GM12892 (cell line): ENCODE results near the gene TMEM63A.

ENCODE experiments used
- POLR2A ChIP-seq: IDR thresholded peaks from 2 replicates; pipeline ENCODE4 v1.6.1; 2011; ENCODE audit warnings: low read depth, low read length, control low read depth
- POLR2AphosphoS5 ChIP-seq: IDR thresholded peaks from 2 replicates; pipeline ENCODE4 v1.6.1; 2011; ENCODE audit warnings: low read depth, low read length, control low read depth
- TAF1 ChIP-seq: IDR thresholded peaks from 2 replicates; pipeline ENCODE4 v1.6.1; 2011; ENCODE audit warnings: low read depth, mild to moderate bottlenecking, control low read depth, low read length, borderline replicate concordance

- TF ChIP-seq POLR2A (no peak), POLR2AphosphoS5 (no peak), TAF1 (no peak)
Measured at GRCh38 chr1:225886159-225887029, 4.2 kb upstream of the TMEM63A start.
